Right kidney (tissue), 1 donor: ENCODE results near the gene PRIM2.
"Not testable (repeated sequence)": the region's sequence is repeated elsewhere in the genome, so short reads cannot be mapped to it uniquely, and the experiment has no call there.

Experiments
- DNase-seq: peaks from one replicate; pipeline ENCODE4 v3.0.0-alpha.2; 2016

The PRIM2 gene

GRCh38 chr6:57307850-57308249 lies 9.6 kb upstream of the PRIM2 start:
- no peak for DNase-seq

- not testable (repeated sequence) for DNase-seq
Measured at GRCh38 chr6:57308755-57309154, 8.7 kb upstream of the PRIM2 start.

GRCh38 chr6:57310095-57310816 lies 7.2 kb upstream of the PRIM2 start:
- not testable (repeated sequence) for DNase-seq

GRCh38 chr6:57310817-57311157 lies 6.6 kb upstream of the PRIM2 start:
- DNase-seq, result no peak

GRCh38 chr6:57311300-57312003 lies 6.0 kb upstream of the PRIM2 start:
- not testable (repeated sequence) for DNase-seq

GRCh38 chr6:57312004-57312345 lies 5.5 kb upstream of the PRIM2 start:
- no peak for DNase-seq

GRCh38 chr6:57313009-57313408 lies 4.4 kb upstream of the PRIM2 start:
- no peak for DNase-seq

- DNase-seq, result peak; percentile 18
Measured at GRCh38 chr6:57313711-57314471, 3.5 kb upstream of the PRIM2 start.

GRCh38 chr6:57315111-57315510 lies 2.3 kb upstream of the PRIM2 start:
- no peak for DNase-seq

GRCh38 chr6:57315851-57316250 lies 1.6 kb upstream of the PRIM2 start:
- no peak for DNase-seq

- peak; percentile 87 for DNase-seq
Measured at GRCh38 chr6:57316581-57317059, 810 bp upstream of the PRIM2 start.

GRCh38 chr6:57324538-57324937 lies 7.1 kb downstream of the PRIM2 start:
- no peak for DNase-seq

- no peak for DNase-seq
Measured at GRCh38 chr6:57327311-57327710, 9.9 kb downstream of the PRIM2 start.

GRCh38 chr6:57328074-57328473 lies 10.6 kb downstream of the PRIM2 start:
- no peak for DNase-seq

GRCh38 chr6:57329933-57330332 lies 12.5 kb downstream of the PRIM2 start:
- no peak for DNase-seq

- no peak for DNase-seq
Measured at GRCh38 chr6:57342148-57342669, 24.8 kb downstream of the PRIM2 start.

- DNase-seq, result not testable (repeated sequence)
Measured at GRCh38 chr6:57343342-57343741, 25.9 kb downstream of the PRIM2 start.

- DNase-seq, result not testable (repeated sequence)
Measured at GRCh38 chr6:57346715-57347114, 29.3 kb downstream of the PRIM2 start.

- not testable (repeated sequence) for DNase-seq
Measured at GRCh38 chr6:57347597-57347996, 30.2 kb downstream of the PRIM2 start.

- DNase-seq, result not testable (repeated sequence)
Measured at GRCh38 chr6:57350443-57350842, 33.0 kb downstream of the PRIM2 start.

- not testable (repeated sequence) for DNase-seq
Measured at GRCh38 chr6:57352596-57352995, 35.2 kb downstream of the PRIM2 start.

GRCh38 chr6:57358319-57358718 lies 40.9 kb downstream of the PRIM2 start:
- not testable (repeated sequence) for DNase-seq

GRCh38 chr6:57359766-57360165 lies 42.3 kb downstream of the PRIM2 start:
- DNase-seq, result not testable (repeated sequence)
